HG03439 (cell line): ENCODE results near the gene POLE.

Experiments used
- ATAC-seq: cut with Tn5 transposase; IDR thresholded peaks from one replicate; pipeline ENCODE4 v1.9.1; 2021; ENCODE audit warnings: mild to moderate bottlenecking, moderate library complexity; ENCODE audit not compliant: unreplicated experiment

POLE gene

GRCh38 chr12:132582582-132583410 lies 104.3 kb downstream of the POLE start:
- ATAC-seq = no peak

GRCh38 chr12:132582058-132582420 lies 105.1 kb downstream of the POLE start:
- ATAC-seq = no peak

GRCh38 chr12:132581348-132582057 lies 105.6 kb downstream of the POLE start:
- ATAC-seq = no peak

GRCh38 chr12:132580701-132581292 lies 106.3 kb downstream of the POLE start:
- ATAC-seq = no peak

GRCh38 chr12:132579744-132580143 lies 107.4 kb downstream of the POLE start:
- no peak for ATAC-seq

- ATAC-seq = no peak
These were observed 108.3 kb downstream of the POLE start for GRCh38 chr12:132578826-132579225.

GRCh38 chr12:132578118-132578517 lies 109.0 kb downstream of the POLE start:
- ATAC-seq = no peak

- ATAC-seq = no peak
These were observed 109.8 kb downstream of the POLE start for GRCh38 chr12:132577191-132577920.

- no peak for ATAC-seq
These were observed 110.4 kb downstream of the POLE start for GRCh38 chr12:132576701-132577100.

GRCh38 chr12:132575661-132576060 lies 111.5 kb downstream of the POLE start:
- no peak for ATAC-seq

GRCh38 chr12:132574271-132574996 lies 112.7 kb downstream of the POLE start:
- no peak for ATAC-seq
